ENCODE measurements around the gene MEI4. TPM values are rescaled to one million over a fixed set of nuclear protein-coding genes. Genes with fewer than 3 reads are reported as not detected.

Gene MEI4
- total RNA-seq, 1 experiment from 2014 or later, result 0.20 TPM

- TF ChIP-seq ZNF219 (CRISPR knock-in tag; IDR thresholded peaks at IDR 0.05; ENCODE audit: borderline replicate concordance), result no peak
- TF ChIP-seq ZNF232 (CRISPR knock-in tag; IDR thresholded peaks at IDR 0.05), result no peak
- no peak for TF ChIP-seq SMAD3 (CRISPR knock-in tag; IDR thresholded peaks at IDR 0.05; ENCODE audit: borderline replicate concordance)
- TF ChIP-seq ZNF317 (CRISPR knock-in tag; IDR thresholded peaks at IDR 0.05; ENCODE audit: borderline replicate concordance, low read depth), result no peak
- TF ChIP-seq CBFB (CRISPR knock-in tag; IDR thresholded peaks at IDR 0.05; ENCODE audit: low read depth), result no peak
- no peak for TF ChIP-seq AR (CRISPR knock-in tag; IDR thresholded peaks at IDR 0.05)
- TF ChIP-seq ZSCAN18 (CRISPR knock-in tag; IDR thresholded peaks at IDR 0.05), result no peak
- TF ChIP-seq ZNF281 (CRISPR knock-in tag; IDR thresholded peaks at IDR 0.05), result no peak
- no peak for TF ChIP-seq STAT6 (CRISPR knock-in tag; conservative IDR thresholded peaks at IDR 0.05; ENCODE audit: low read depth)
- no peak for TF ChIP-seq ZBTB43 (CRISPR knock-in tag; IDR thresholded peaks at IDR 0.05)
- no peak for TF ChIP-seq USF2 (CRISPR knock-in tag; IDR thresholded peaks at IDR 0.05)
- TF ChIP-seq ATF2 (CRISPR knock-in tag; IDR thresholded peaks at IDR 0.05; ENCODE audit: borderline replicate concordance, low read depth), result no peak
- ATAC-seq, result no peak
- Mint-ChIP-seq H3K4me1 (peaks cover 15% of the 10 kb centered on the region), H3K9me3 (no peaks in the 10 kb centered on the region; the same call in 1 of the 2 replicates), H3K4me3 (no peak overlapping the region), H3K27ac (no peak overlapping the region), H3K36me3 (no peaks in the 10 kb centered on the region), H3K27me3 (ENCODE audit: low read depth) (no peaks in the 10 kb centered on the region)
- no peak for DNase-seq (ENCODE audit: low spot score)
- ChIA-PET POLR2A (no interaction called here), CTCF (interaction anchor here (1.0 to 2.1 kb wide), 4 partner anchors 26 to 153 kb away, joined by 4 to 20 read pairs (median 8); no protein-coding TSS in a partner anchor)
These were observed 33.7 kb upstream of the MEI4 start for GRCh38 chr6:77619114-77619513.

Measured in WTC11 (cell line).